GM21515 (cell line): ENCODE measurements around the gene MLANA.
"Not testable (repeated sequence)": the region's sequence is repeated elsewhere in the genome, so short reads cannot be mapped to it uniquely, and the experiment has no call there.

Experiments used
- ATAC-seq: cut with Tn5 transposase; IDR thresholded peaks from one replicate; pipeline ENCODE4 v1.9.1; 2021; ENCODE audit not compliant: unreplicated experiment

The MLANA gene

DNA sequence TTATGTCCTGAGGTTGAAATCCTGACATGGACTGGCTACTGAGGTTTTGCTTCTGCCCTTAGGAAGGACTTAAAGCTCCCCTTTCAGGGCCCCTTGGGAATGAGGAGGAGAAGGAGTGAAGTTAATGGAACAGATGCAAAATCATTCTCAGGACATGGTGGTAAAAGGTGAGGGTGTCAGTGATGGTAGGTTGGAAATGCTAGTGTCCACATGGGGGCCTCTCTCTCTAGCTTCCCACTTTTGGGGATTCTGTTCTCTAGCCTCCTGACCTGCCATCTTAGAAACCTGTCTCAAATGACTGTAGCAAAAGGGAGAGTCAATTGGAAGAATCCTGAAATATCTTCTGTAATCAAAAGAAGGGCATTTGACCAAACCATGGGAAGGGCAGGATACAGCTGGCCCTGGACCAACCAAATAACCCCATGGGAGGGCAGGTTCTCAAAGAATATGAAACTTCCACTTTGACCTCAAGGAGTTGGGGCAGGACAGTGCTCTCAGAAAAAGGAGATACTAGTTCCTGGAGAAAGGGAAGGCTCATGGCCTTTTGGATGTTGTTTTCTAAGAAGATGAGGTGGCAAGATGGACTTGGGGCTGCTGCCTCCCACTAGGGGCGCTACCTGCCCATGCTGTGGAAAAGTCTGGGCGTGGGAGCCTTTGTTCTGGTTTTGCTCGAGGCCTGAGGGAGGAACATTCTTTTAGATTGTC lies 21.2 kb upstream of the MLANA start:
- no peak for ATAC-seq

- no peak for ATAC-seq
Observed at GRCh38 chr9:5870020-5870339, 20.7 kb upstream of the MLANA start.

DNA sequence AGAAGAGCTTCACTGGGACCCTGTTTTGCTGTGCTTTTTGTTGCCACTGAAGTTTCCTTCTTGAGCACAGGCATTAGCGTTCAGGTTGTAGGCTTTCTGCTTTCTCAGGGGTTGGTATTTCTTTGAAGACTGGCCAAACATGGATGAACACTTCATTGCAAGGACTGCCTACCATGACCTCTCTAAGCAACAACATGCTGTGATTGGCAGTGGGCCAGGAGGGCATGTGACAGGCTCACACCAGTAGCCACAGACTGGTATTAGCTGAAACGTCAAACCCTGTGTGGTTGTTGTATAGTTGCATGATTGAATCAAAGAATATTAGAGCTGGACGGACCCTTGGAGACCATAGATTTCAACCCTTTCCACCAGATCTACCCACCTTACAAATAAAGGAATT lies 20.0 kb upstream of the MLANA start:
- no peak for ATAC-seq

- ATAC-seq = no peak
Observed at GRCh38 chr9:5871785-5872184, 18.9 kb upstream of the MLANA start.

DNA sequence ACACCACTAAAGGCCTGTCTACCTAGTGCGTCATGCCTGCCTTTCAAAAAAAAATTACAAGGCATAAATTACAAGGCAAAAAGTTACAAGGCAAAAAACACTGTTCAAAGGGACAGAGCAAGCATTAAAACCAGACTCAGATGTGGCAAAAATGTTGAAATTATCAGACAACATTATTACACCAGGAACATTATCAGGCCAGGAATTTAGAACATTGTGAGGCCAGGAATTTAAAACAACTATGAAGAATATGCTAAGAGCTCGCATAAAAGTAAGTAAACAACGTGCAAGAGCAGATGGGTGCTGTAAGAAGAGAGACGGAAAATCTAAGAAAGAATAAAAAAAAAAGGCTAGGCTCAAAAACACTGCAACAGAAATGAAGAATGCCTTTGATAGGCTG lies 18.2 kb upstream of the MLANA start:
- no peak for ATAC-seq

GRCh38 chr9:5873439-5873838 lies 17.2 kb upstream of the MLANA start:
- no peak for ATAC-seq

- no peak for ATAC-seq
Observed at GRCh38 chr9:5874048-5874447, 16.6 kb upstream of the MLANA start.

- ATAC-seq = no peak
Observed at GRCh38 chr9:5876026-5876425, 14.7 kb upstream of the MLANA start.

DNA sequence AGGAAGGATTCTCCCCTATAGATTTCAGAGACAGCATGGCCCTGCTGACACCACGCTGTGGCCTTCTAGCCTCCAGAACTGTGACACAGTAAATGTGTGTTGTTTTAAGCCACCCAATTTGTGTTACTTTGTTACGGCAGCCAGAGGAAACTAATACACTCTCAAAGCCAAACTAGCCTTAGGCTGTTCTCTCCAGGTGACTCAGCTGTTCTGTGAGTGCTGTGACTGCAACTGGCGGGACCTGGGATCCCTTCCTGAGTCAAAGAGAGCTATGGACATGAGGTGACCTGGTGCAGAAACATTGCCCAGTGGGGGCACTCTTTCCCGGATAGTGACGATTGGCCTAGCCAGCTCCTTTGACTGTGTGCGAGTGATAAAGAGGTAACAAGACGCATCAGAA lies 14.0 kb upstream of the MLANA start:
- no peak for ATAC-seq

DNA sequence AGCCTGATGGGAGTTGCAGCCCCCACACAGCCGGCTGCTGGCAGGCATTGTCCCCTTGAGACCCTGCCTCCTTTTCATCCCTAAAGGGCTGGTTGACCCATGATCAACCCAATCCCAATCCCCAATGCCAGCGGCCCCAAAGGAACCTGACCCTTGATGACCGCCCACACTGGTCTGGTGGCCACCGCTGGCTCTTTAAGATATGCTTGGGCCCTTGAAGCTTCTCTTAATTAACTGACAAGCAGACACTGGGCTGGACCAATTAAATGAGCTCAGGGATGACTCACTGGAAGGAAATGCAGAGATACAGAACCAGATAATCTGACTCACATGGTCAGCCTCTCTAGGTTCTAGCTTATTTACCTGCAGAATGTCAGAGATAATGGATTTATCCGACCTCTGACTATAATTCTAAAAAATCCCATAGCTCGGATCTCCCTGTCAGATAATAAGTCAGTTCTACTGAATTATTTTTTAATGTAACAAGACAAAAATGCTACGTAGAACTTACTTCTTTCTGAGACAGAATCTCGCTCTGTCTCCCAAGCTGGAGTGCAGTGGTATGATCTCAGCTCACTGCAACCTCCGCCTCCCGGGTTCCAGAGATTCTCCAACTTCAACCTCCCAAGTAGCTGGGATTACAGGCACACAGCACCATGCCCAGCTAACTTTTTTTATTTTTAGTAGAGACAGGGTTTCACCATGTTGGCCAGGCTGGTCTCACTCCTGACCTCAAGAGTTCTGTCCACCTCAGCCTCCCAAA lies 11.1 kb upstream of the MLANA start:
- ATAC-seq = no peak

GRCh38 chr9:5882244-5883012 lies 8.3 kb upstream of the MLANA start:
- ATAC-seq = not testable (repeated sequence)

DNA sequence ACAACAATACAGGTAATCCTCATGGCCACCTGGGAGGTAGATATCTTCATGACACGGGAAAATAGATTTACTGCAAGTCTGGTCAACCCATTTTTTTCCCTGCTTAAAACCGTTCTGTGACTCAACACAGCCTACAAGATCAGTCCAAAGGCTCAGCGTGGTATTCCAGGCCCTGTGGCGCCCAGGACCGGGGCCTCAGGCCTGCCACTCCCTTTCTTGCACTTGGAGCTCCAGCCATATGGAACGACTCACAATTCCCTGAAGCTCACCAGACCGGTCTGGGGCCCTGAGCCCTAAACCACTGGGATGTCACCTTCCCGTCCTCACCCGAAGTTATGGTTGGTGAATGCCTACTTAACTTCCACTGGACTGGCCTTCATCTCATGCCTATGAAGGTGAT lies 6.5 kb upstream of the MLANA start:
- ATAC-seq = no peak

DNA sequence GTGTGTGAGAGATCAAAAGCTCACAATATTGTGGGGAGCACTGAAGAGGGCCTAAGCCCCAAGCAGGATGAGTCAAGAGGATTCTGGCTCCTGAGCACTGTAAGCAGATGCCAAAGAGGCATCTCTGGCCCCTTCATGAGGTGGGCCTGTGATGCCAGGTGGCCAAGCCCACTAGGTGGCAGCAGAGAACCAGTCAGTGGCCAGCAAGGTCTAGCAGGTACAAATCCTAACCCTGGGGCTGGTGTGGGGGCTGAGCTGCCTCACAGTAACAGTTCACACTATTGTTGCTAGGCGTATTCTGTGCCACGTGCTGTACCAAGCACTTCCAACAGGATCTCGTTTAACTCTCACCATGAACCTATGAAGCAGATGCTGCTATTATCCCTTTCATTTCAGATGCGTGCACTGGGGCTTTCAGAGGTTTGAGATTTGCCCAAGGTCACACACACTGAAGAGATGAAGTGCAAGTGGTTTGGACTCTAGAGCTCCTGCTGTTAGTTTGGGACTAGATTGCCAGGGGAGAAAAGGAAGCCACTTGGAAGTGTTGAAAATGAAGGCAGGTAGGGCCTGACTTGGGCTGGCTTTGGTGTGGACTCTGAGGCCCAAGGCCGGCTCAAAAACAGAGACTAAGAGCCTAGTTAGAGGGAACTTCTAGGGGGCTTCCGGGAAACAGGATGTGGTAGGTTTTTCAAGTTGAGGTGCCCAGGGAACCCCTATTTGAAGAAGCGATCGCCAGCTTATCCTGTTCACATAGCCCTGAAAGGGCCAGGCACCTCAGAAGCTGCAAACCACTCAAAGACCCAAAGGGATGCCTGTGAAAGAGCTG lies 4.4 kb upstream of the MLANA start:
- peak; percentile 96 for ATAC-seq

DNA sequence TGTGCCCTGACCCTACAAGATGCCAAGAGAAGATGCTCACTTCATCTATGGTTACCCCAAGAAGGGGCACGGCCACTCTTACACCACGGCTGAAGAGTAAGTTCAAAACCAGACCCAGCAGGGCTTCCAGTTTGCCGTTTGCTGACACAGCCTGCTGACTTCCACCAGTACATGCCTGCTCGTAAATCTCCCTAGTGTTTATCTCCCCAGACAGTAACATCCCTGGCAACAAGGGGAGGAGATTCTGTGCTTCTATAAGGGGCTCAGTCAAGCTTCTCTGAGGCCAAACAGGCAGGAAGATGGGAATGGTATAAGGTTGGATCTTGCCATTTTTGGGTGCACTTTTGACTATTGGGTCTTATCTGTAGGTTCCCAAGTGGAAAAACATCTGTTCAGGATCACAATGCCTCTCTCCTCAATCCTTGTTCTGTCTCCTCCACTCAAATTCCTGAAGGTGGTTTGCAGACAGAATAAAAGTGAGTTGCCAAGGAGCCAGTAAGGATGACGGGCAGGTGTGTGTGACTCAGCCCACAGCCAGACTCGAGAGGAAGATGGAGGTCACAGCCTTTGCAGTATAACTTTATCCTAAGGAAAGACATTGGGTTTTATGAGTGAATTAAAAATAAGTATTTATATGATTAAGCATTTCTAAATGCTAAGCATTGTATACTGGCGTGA lies 1.9 kb downstream of the MLANA start:
- ATAC-seq = no peak

DNA sequence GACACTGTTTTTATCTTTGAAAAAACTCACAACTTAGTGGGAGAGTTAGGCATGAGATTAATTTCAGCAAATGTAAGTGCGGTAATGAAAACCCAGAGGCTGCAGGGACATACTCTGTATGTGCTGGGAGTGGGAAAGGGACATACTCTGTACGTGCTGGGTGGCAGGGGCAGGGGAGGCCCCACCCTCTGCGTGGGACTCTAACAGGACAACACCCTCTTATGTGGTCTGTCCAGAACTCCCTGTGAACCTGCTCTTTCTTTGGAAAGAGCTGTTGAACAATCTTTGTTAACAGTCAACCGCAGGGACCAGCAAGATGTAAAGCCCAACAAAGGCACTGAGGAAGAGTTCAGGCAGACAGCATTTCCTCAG lies 2.4 kb downstream of the MLANA start:
- ATAC-seq = no peak

DNA sequence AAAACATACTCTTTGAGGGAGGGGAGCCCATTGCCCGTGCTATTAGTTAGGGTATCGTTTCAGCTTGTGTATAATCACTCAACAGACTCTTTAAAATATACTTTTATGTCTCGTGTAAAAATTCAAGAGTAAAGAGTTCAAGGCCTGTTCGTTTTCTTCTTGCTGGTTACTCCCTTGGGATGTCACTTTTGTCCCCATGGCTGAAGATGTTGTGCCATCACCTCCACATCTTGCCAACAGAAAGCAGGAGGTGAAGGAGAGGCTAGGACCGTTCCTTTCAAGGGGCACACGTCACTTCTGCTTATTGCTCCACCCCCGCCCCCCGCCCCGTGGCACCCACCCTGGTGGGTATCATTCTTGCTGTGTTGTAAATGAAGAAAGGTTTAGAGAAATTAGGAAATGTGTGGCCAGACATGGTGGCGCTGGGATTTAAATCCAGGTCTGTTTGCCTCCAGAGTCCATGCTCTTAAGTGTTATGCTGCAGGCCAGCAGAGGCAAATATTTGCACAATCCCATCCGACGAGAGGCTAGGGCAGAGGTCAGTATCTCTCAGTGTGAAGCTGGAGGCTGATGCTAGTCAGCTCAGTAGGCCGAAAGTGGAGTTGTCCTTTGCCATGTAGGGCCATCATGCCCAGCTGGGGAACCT lies 3.0 kb downstream of the MLANA start:
- ATAC-seq = no peak

DNA sequence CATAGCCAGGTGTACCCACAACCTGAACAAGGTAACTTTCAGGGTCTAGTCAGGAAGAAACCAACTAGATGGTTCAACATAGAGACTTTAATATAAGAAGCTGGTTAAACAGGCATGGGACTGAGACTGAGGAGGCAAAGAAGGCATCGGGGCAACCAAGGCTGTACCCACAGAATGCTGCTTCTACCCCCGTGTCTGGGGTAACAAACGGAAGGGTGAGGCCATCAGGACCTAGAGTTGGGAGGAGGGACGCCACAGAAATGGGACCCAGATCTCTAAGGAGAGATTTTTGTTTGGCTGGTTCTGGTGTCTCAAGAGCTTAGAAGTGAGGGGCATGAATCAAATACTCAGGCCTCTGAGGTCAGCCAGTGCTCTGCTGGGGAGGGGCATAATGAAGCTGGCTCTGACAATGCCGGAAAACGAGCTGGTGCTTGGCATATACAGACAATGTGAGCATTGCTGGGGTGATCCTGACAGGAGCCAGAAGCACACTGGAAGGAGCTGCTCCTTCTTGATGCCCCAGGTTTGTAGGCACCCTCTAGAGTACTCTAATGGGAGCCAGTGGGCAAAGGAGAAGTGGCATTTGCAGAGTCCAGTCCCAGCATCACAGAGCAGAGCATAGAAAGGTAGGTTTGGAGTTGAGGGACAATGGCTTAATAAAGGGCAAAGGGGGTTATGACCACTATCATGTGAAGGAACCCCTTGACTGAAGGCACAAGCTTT lies 3.7 kb downstream of the MLANA start:
- no peak for ATAC-seq

DNA sequence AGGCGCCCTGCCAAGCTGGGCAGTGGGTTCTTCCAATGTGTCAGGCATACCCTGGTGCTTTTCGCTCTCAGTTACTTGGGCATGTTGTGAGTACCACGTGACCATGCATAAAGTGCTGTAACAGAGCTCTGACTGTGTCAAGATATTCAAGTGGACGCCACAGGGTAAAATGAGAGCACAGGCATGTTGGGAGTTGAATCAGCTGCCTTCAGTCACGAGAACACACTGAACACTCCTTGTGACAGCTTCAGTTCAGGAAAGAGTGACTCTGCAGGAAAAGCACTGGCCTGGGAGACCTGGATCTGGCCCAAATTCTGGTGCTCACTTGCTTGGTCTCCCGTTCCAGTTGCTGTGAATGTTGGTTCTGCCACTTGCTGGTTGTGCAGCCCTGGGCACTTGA lies 5.1 kb downstream of the MLANA start:
- no peak for ATAC-seq

DNA sequence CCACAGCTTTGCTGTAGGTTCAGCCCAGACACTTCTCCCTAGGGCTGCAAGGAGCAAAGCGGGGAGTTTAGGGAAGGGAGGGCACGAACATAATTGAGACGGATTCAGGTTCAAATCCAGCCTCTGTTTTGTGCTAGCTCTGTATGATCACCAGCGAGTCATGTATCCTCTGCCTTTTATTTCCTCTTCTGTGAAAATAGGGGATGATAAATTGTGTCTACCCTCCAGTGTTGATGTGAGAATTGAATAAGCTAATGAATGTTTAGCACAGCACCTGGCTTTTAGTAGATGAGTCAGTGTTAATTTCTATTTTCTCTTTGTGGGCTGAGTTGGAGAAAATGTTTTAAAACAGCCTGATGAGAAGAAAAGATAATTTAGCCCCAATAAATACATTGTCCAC lies 6.2 kb downstream of the MLANA start:
- ATAC-seq = no peak

- no peak for ATAC-seq
Observed at GRCh38 chr9:5897851-5898250, 7.2 kb downstream of the MLANA start.
